ENCODE results near the gene NPTN.

DNA sequence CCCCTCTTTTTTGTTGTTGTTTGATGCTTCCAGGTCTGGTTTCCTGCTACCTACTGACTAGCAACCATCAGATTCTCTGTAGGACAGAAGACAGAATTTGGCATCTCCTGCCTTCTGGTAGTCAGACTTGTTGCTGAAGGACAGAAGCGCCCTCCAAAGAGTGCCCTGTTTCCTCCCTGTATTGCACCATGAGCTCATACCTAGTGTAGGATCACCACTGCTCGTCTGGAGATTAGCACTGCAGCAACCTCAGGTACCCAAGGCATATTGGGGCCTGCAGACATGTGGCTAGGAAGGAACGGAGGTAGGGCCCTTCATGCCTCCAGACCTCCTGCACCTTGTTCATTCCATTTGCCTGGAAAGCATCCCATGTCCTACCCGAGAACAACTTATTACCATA lies 78.1 kb downstream of the NPTN start:
- TF ChIP-seq ZFP30 (CRISPR knock-in tag; IDR thresholded peaks at IDR 0.05) (no peak), CREB5 (CRISPR knock-in tag; IDR thresholded peaks at IDR 0.05; ENCODE audit: low read depth) (no peak), PPARA (CRISPR knock-in tag; IDR thresholded peaks at IDR 0.05; ENCODE audit: borderline replicate concordance) (no peak), BACH2 (CRISPR knock-in tag; IDR thresholded peaks at IDR 0.05; ENCODE audit: borderline replicate concordance) (no peak)
- TF ChIP-seq, protein P1, sequence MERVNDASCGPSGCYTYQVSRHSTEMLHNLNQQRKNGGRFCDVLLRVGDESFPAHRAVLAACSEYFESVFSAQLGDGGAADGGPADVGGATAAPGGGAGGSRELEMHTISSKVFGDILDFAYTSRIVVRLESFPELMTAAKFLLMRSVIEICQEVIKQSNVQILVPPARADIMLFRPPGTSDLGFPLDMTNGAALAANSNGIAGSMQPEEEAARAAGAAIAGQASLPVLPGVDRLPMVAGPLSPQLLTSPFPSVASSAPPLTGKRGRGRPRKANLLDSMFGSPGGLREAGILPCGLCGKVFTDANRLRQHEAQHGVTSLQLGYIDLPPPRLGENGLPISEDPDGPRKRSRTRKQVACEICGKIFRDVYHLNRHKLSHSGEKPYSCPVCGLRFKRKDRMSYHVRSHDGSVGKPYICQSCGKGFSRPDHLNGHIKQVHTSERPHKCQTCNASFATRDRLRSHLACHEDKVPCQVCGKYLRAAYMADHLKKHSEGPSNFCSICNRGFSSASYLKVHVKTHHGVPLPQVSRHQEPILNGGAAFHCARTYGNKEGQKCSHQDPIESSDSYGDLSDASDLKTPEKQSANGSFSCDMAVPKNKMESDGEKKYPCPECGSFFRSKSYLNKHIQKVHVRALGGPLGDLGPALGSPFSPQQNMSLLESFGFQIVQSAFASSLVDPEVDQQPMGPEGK (CRISPR knock-in tag; IDR thresholded peaks at IDR 0.05; ENCODE audit: borderline replicate concordance) = no peak
